Measurements from ENCODE around the gene HMGB4. TPM values are rescaled to one million over a fixed set of nuclear protein-coding genes. Genes with fewer than 3 reads are reported as not detected.

HMGB4 gene
- total and polyA plus RNA-seq, 2 donors (not counting 3 experiments of a cell fraction or from before 2014, with no cell fraction given), result not detected

GRCh38 chr1:33906156-33906555 lies 42.3 kb downstream of the HMGB4 start:
- Histone ChIP-seq H3K4me1 (ENCODE audit: control insufficient read depth, extremely low read depth, insufficient read depth, low read length) (no peaks in the 10 kb centered on the region), H3K9me3 (replicated peaks; ENCODE audit: control insufficient read depth, insufficient read depth, low read length) (peaks cover 3% of the 10 kb centered on the region), H2AFZ (ENCODE audit: low read depth, low read length) (no peak overlapping the region), H4K20me1 (replicated peaks; ENCODE audit: control insufficient read depth, extremely low read depth, insufficient read depth, low read length) (no peaks in the 10 kb centered on the region), H3K4me2 (ENCODE audit: insufficient read depth, low read length) (no peak overlapping the region), H3K79me2 (ENCODE audit: control insufficient read depth, insufficient read depth, low read length) (no peaks in the 10 kb centered on the region), H3K27me3 (ENCODE audit: control insufficient read depth in 2 of 2, insufficient read depth in 2 of 2, low read length in 2 of 2) (no peaks in the 10 kb centered on the region), H3K9me1 (replicated peaks; ENCODE audit: control insufficient read depth, extremely low read depth, insufficient read depth, low read length) (no peaks in the 10 kb centered on the region), H3K4me3 (replicated peaks in 1 of 3; ENCODE audit: insufficient read depth in 1 of 3, low read depth in 1 of 3, low read length in 3 of 3) (no peak overlapping the region), H3K9ac (replicated peaks; ENCODE audit: extremely low read depth, insufficient read depth, low read length) (no peak overlapping the region), H3K36me3 (ENCODE audit: control insufficient read depth in 2 of 2, extremely low read depth in 1 of 2, insufficient read depth in 2 of 2, low read length in 2 of 2) (no peaks in the 10 kb centered on the region), H3K27ac (ENCODE audit: insufficient read depth, low read depth, low read length) (no peak overlapping the region)
- BruUV-seq (replicated peaks), result no TSS peak
- TF ChIP-seq POLR2AphosphoS5 (IDR thresholded peaks at IDR 0.05; ENCODE audit: insufficient read depth, low read depth, low read length) (no peak), JUN (IDR thresholded peaks at IDR 0.05; ENCODE audit: borderline replicate concordance, insufficient read depth, insufficient read length, low read depth) (no peak), GATA2 (IDR thresholded peaks at IDR 0.05; ENCODE audit: insufficient read depth, insufficient read length, low read depth, low read length) (no peak), MYC (IDR thresholded peaks at IDR 0.05; ENCODE audit: low read depth, low read length) (no peak), POLR2A (IDR thresholded peaks at IDR 0.05; ENCODE audit: low read depth, low read length) (no peak), EZH2 (IDR thresholded peaks at IDR 0.05; ENCODE audit: borderline replicate concordance, low read depth, low read length, severe bottlenecking) (no peak), FOS (IDR thresholded peaks at IDR 0.05; ENCODE audit: borderline replicate concordance, insufficient read depth, low read length) (no peak)
- TF ChIP-seq, protein P1, sequence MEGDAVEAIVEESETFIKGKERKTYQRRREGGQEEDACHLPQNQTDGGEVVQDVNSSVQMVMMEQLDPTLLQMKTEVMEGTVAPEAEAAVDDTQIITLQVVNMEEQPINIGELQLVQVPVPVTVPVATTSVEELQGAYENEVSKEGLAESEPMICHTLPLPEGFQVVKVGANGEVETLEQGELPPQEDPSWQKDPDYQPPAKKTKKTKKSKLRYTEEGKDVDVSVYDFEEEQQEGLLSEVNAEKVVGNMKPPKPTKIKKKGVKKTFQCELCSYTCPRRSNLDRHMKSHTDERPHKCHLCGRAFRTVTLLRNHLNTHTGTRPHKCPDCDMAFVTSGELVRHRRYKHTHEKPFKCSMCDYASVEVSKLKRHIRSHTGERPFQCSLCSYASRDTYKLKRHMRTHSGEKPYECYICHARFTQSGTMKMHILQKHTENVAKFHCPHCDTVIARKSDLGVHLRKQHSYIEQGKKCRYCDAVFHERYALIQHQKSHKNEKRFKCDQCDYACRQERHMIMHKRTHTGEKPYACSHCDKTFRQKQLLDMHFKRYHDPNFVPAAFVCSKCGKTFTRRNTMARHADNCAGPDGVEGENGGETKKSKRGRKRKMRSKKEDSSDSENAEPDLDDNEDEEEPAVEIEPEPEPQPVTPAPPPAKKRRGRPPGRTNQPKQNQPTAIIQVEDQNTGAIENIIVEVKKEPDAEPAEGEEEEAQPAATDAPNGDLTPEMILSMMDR (IDR thresholded peaks at IDR 0.05; ENCODE audit: extremely low read depth in 1 of 2, insufficient read depth in 1 of 2, low read depth in 1 of 2, low read length in 2 of 2), result no peak
- TF ChIP-seq, protein P2, sequence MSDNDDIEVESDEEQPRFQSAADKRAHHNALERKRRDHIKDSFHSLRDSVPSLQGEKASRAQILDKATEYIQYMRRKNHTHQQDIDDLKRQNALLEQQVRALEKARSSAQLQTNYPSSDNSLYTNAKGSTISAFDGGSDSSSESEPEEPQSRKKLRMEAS (IDR thresholded peaks at IDR 0.05; ENCODE audit: insufficient read depth, insufficient read length), result no peak
- FAIRE-seq, result no peak
- DNase-seq (ENCODE audit: low read depth, low spot score), result no peak
- ChIA-PET POLR2A (no interaction called here), CTCF (no interaction called here)
- intact Hi-C loops (cut with micrococcal nuclease) (no loop called here), dilution Hi-C loops (cut with MboI; ENCODE audit: extremely low pct_ligation_motif_present, low sequenced_read_pairs) (no loop called here)
